GM18526 (cell line): ENCODE measurements around the gene LRRFIP1.

Source experiments
- POLR2A ChIP-seq: IDR thresholded peaks from 3 replicates; pipeline ENCODE4 v1.6.1; 2011; ENCODE audit not compliant: insufficient read length; ENCODE audit errors: extremely low read depth

Gene LRRFIP1

DNA sequence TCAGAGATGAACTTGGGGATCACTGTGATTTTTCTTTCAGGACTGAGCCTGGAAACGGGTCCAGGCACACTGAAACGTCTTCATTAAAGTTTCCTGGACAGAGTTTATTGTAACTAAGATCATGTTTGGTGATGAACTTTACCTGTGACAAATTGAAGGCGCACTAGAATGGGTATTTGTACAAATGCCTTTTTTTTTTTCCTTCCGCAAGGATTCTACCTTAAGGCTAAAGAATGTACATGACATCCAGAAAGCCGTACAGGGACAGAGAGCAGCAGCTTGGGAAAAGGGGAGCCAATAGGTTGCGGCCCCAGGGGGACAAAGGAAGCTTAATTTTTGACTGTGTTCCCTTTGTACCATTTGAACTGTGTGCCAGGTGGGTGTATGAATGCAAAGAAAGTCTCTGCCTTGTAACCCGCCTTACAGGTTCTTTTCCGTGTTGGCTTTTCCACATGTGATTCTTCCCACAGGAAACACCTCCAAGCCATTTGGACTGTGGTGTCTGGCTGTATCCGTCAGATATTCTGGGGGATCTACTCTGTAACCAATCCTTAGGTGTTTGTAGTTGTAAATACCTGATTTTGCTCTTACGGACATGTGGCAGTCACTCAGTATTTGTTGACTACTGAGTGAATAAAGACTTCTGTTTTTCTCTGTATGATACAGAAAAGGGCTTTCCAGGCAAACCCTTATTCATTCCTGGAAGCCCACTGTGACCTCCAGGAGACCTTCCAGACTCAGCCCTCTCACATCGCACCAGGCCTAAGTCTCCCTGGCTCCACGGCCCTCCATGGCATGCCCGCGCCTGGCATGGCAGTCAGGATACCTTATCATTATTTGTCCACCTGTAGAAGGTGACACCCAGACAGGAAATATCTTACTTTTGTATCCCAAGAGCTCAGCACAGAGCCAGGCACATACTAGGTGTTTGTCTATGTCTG is 1.1 kb downstream of the LRRFIP1 start:
- no peak for TF ChIP-seq POLR2A

DNA sequence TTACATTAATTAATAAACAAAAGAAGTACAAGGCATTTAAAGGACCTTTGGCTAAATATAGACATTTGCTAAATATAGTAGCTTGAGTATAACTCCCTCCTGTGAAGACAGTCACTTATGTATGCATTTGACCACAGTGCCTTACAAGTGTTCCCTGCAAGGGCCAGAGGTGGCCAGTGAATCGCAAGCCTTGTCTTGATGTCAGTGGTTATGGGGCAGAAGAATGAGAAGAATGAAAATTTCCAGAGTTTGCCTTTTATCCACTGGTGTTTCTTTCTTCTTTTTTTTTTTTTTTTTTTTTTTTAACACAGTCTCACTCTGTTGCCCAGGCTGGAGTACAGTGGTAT is 1.8 kb downstream of the LRRFIP1 start:
- TF ChIP-seq POLR2A = no peak

GRCh38 chr2:237629739-237630138 is 2.4 kb downstream of the LRRFIP1 start:
- no peak for TF ChIP-seq POLR2A

GRCh38 chr2:237630216-237631000 is 3.0 kb downstream of the LRRFIP1 start:
- no peak for TF ChIP-seq POLR2A

- TF ChIP-seq POLR2A = no peak
Observed at GRCh38 chr2:237631007-237631785, 3.8 kb downstream of the LRRFIP1 start.

- no peak for TF ChIP-seq POLR2A
Observed at GRCh38 chr2:237631801-237632585, 4.6 kb downstream of the LRRFIP1 start.

DNA sequence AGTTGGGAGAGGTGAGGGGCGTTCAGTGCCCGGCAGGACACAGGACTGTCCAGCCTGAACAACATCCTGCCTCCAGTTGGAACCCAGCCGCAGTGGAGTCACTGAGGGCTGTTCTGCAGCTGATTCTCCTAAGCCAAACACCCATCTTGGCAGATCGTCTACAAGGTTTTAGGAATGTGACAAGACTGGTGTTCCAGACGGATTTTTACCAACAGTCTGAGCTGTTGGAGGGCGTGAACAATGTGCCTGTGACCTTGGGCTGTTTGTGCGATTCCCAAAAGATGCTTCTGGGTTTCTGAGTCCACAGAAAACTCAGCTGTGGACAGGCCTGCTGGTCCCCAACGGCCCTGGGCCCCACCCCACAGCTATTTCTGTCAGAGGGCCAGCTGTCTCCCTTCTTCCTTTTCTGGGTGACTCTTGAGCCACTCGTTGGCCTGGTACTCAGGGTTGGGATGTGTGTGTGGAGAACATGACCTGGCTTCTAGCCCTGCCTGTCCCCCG is 5.7 kb downstream of the LRRFIP1 start:
- no peak for TF ChIP-seq POLR2A

GRCh38 chr2:237636578-237636977 is 9.2 kb downstream of the LRRFIP1 start:
- TF ChIP-seq POLR2A = no peak

DNA sequence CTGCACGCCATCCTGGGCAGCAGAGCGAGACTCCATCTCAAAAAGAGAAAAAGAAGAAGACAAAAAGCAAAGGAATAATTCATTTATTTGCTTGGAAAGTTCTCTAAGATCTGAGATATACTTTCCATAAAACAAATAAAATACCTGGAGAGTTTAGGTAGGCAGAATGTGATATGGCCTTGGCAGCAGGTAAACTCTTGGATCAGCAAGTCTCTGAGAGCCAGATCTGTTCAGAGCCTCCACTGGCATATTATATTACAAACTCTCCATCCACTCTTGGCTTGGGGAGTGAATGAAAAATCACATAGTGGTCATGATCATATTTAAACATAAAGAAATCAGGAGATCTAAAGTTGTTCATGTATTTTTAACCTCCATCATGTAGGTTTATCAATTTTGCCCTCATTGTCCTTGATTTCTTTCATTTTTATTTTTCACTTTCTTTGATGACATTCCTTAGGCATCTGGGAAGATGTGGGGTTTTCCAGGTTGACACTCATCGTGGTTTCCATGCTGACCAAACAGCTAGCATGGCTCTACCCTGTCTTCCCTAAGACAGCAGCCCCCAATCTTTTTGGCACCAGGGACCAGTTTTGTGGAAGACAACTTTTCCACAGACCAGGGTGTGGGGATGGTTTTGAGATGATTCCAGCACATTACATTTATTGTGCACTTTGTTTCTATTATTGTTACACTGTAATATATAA is 10.2 kb downstream of the LRRFIP1 start:
- TF ChIP-seq POLR2A = no peak

DNA sequence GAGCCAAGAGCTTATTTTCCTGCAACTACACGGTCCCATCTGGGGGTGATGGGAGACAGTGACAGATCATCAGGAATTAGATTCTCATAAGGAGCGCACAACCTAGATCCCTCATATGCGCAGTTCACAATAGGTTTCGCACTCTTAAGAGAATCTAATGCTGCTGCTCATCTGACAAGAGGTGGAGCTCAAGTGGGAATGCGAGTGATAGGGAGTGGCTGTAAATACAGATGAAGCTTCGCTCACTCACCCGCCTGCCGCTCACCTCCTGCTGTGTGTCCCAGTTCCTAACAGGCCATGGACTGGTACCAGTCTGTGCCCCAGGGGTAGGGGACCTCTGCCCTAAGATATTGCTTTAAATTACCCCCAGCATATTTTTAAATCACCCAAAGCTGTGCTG is 10.8 kb downstream of the LRRFIP1 start:
- no peak for TF ChIP-seq POLR2A

DNA sequence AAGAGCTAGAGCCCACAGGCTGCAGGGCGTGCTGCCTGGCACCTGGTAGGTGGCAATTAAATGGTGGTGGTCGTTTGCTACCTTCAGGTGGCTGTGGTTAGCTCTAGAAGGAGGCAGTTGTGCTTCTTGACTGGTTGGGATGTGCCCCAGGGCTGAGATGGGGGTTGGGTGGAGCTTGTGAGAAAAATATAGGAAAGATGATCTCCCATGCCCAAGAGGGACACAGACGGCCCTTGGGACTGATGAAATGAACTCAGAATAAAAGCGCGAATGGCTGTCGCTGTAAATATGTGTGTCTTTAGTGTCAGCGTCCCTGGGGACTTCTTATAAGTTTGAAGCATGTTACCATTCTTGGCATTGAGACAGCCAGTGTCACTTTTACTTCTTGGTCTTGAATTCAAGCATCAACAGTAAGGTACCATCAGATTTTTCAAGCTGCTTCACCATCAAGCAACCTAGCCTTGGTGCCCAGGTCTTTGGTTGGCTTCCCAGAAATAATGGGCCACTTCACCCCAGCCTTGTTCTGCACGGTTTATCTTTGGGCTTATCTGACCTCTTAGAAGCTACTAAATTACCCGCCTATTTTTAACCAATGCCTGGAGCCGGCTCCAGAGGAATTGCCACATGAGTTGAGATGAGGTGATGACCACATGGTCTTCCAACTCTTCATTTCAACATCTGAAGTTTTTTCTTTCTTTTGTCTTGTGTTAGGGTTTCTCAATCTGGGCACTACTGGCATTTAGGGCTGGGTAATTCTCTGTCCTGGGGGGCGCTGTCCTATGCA is 11.9 kb downstream of the LRRFIP1 start:
- TF ChIP-seq POLR2A = no peak

- no peak for TF ChIP-seq POLR2A
Observed at GRCh38 chr2:237639836-237640220, 12.4 kb downstream of the LRRFIP1 start.

GRCh38 chr2:237640493-237640998 is 13.2 kb downstream of the LRRFIP1 start:
- TF ChIP-seq POLR2A = no peak
